WERI-Rb-1 (cell line): Measurements from ENCODE around the gene TAF5.
A peak's percentile ranks its signal among the peaks of the same experiment; 100 is the strongest.

Experiments used
- DNase-seq: peaks from one replicate; pipeline ENCODE4 v3.0.0-alpha.2; 2020
- H3K27ac ChIP-seq: fragments of 250-450 bp; sonication (Bioruptor Pico); 2 replicates; pipeline ENCODE4 v1.5.1; 2020; ENCODE audit warnings: mild to moderate bottlenecking, moderate library complexity
- H3K27me3 ChIP-seq: fragments of 250-450 bp; sonication (Bioruptor Pico); 2 replicates; pipeline ENCODE4 v1.5.1; 2021; ENCODE audit warnings: mild to moderate bottlenecking, low read depth, moderate library complexity; ENCODE audit not compliant: insufficient read depth, severe bottlenecking
- H3K36me3 ChIP-seq: fragments of 250-450 bp; sonication (Bioruptor Pico); 2 replicates; pipeline ENCODE4 v1.5.1; 2020; ENCODE audit warnings: mild to moderate bottlenecking, moderate library complexity
- H3K4me3 ChIP-seq: 2 replicates; pipeline ENCODE4 v1.5.1; 2011; ENCODE audit warnings: low read depth, mild to moderate bottlenecking, control low read depth, low read length
- H3K9me3 ChIP-seq: fragments of 250-450 bp; sonication (Bioruptor Pico); 2 replicates; pipeline ENCODE4 v1.5.1; 2021; ENCODE audit warnings: mild to moderate bottlenecking, moderate library complexity; ENCODE audit not compliant: severe bottlenecking
- TF ChIP-seq, protein P1 (sequence below): IDR thresholded peaks from 2 replicates; pipeline ENCODE4 v1.5.1; 2011; ENCODE audit warnings: low read depth, mild to moderate bottlenecking, control low read depth, inconsistent platforms, low read length

TAF5 gene

DNA sequence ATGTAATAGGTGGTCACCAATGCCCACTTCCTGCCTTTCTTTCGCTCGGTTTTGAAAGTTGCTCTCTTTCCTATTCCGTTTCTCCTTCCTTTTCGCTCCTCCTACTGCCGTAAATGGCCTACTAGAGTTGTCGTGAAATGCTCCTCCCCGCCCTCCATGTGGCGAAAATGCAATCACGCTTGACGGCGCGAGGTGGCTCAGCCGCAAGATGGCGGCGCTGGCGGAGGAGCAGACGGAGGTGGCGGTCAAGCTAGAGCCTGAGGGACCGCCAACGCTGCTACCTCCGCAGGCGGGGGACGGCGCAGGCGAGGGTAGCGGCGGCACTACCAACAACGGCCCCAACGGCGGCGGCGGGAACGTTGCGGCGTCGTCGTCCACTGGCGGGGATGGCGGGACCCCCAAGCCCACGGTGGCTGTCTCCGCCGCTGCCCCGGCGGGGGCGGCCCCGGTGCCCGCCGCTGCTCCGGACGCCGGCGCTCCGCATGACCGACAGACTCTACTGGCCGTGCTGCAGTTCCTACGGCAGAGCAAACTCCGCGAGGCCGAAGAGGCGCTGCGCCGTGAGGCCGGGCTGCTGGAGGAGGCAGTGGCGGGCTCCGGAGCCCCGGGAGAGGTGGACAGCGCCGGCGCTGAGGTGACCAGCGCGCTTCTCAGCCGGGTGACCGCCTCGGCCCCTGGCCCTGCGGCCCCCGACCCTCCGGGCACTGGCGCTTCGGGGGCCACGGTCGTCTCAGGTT is at the start of gene TAF5:
Gene TAF5 (plus strand): TSS at position 195 of the 737 bp plus-strand sequence. CDS start 14 bp downstream, at position 209.
- no peaks in the 10 kb centered on the region for H3K27me3 ChIP-seq
- no peaks in the 10 kb centered on the region for H3K9me3 ChIP-seq
- TF ChIP-seq, protein P1, sequence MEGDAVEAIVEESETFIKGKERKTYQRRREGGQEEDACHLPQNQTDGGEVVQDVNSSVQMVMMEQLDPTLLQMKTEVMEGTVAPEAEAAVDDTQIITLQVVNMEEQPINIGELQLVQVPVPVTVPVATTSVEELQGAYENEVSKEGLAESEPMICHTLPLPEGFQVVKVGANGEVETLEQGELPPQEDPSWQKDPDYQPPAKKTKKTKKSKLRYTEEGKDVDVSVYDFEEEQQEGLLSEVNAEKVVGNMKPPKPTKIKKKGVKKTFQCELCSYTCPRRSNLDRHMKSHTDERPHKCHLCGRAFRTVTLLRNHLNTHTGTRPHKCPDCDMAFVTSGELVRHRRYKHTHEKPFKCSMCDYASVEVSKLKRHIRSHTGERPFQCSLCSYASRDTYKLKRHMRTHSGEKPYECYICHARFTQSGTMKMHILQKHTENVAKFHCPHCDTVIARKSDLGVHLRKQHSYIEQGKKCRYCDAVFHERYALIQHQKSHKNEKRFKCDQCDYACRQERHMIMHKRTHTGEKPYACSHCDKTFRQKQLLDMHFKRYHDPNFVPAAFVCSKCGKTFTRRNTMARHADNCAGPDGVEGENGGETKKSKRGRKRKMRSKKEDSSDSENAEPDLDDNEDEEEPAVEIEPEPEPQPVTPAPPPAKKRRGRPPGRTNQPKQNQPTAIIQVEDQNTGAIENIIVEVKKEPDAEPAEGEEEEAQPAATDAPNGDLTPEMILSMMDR = no peak
- peaks cover 5% of the 10 kb centered on the region; the same call in 1 of the 2 replicates for H3K36me3 ChIP-seq
- H3K27ac ChIP-seq = peak within 1 kb of the TSS; percentile 91
- peak within 1 kb of the TSS; percentile 95 for H3K4me3 ChIP-seq
- peak; percentile 93 for DNase-seq

DNA sequence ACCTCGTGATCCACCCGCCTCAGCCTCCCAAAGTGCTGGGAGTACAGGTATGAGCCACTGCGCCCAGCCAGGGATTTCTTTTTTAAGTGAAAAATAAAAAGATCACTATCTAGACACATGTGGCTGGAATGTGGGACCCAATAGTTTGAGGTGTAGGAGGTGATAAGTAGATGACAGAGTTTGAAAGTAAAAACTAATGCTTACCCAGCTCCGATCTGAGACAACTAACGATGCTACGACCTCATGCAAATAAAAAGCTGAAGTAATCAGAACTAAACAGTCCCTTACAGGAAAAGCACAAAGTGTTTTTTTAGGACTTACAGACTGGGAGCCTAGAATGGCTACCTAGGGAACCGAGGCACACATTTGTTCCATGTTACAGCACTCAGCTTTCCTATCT is 39.9 kb upstream of the TAF5 start:
- H3K4me3 ChIP-seq = no peak overlapping the region
- no peak overlapping the region for H3K27ac ChIP-seq
- no peaks in the 10 kb centered on the region for H3K27me3 ChIP-seq
- H3K36me3 ChIP-seq = peaks cover 93% of the 10 kb centered on the region
- no peaks in the 10 kb centered on the region for H3K9me3 ChIP-seq
- TF ChIP-seq, protein P1 = no peak
- no peak for DNase-seq

DNA sequence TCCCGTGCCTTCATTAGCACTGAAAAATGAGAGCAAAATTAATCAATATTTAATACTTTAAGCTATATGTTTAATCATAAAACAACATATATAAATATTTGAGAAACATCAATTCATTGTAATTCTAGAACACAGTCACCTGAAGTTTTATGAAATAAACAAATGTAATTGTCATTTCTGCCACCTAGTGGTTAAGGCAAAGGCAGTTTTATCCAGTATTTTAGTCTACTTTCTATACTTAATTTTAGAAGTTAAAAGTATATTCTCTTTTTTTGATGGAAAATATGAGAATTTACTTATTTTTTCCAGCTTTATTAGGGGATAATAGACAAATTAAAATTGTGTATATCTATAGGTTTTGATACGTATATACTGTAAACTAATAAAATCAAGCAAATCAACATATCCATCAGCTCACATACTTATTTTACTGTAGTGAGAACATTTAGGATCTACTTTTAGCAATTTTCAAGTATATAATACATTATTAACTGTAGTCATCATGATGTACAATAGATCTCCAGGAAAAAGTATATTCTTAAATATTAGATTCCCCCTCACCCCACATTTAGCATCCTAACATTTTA is 33.7 kb upstream of the TAF5 start:
- Histone ChIP-seq H3K27me3 (no peaks in the 10 kb centered on the region), H3K36me3 (peaks cover 84% of the 10 kb centered on the region), H3K27ac (no peak overlapping the region), H3K9me3 (no peaks in the 10 kb centered on the region), H3K4me3 (no peak overlapping the region)
- TF ChIP-seq, protein P1 = no peak
- no peak for DNase-seq

DNA sequence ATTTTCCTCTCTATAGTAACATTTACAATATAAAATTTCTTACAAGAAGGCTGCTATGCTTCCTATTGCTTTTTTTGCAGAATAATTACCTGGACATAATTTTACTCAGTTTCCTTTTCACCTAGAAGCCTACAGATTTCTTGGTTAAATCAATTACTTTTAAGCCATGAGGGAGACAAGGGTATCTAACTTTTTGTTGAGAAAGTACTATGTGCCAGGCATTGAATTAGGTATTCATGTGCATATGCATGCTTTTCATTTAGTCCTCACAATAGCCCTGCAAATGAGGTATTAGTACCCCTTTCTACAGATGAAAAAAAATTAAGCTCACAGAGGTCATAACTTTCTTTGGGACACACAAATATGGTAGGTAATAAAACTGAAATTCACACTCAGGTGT is 33.2 kb upstream of the TAF5 start:
- TF ChIP-seq, protein P1 = no peak
- no peak overlapping the region for H3K4me3 ChIP-seq
- no peak for DNase-seq
- no peaks in the 10 kb centered on the region for H3K9me3 ChIP-seq
- H3K27me3 ChIP-seq = no peaks in the 10 kb centered on the region
- H3K27ac ChIP-seq = no peak overlapping the region
- peaks cover 84% of the 10 kb centered on the region for H3K36me3 ChIP-seq

DNA sequence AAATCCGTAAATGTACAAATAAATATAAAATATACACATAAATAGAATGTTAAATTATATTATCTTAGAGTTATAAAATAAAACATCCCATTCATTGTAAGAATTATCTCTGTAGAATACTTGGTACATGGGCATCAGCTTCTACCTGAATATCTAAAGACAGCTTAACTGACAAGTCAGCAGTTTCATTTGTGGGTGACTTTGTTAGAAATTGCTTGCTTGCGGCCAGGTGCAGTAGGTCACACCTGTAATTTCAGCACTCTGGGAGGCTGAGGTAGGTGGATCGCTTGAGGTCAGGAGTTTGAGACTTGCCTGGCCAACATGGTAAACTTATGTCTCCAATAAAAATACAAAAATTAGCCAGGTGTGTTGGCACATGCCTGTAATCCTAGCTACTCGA is 31.4 kb upstream of the TAF5 start:
- H3K27me3 ChIP-seq = no peaks in the 10 kb centered on the region
- no peak for DNase-seq
- TF ChIP-seq, protein P1 = no peak
- H3K36me3 ChIP-seq = peaks cover 78% of the 10 kb centered on the region
- H3K4me3 ChIP-seq = no peak overlapping the region
- H3K9me3 ChIP-seq = no peaks in the 10 kb centered on the region
- H3K27ac ChIP-seq = no peak overlapping the region
